Fibroblast of lung (primary cell): Measurements from ENCODE around the gene EMC6. TPM values are rescaled to one million over a fixed set of nuclear protein-coding genes. Genes with fewer than 3 reads are reported as not detected.

Experiments
- DNase-seq, 2 donors: peaks; one replicate each; pipeline versions ENCODE4 v3.0.0 to v3.0.0-alpha.2; 2010; ENCODE audit warnings: low read depth in 2 of 2
- H2AFZ ChIP-seq: 2 replicates; pipeline ENCODE4 v1.5.1; 2012; ENCODE audit warnings: low read length, control low read depth, inconsistent platforms
- H3K27ac ChIP-seq: 2 replicates; pipeline ENCODE4 v1.5.1; 2011; ENCODE audit warnings: low read length, control low read depth; ENCODE audit not compliant: insufficient read depth
- H3K27me3 ChIP-seq: 2 replicates; pipeline ENCODE4 v1.5.1; 2011; ENCODE audit warnings: mild to moderate bottlenecking, low read length; ENCODE audit not compliant: control insufficient read depth, insufficient read depth
- H3K36me3 ChIP-seq: 2 replicates; pipeline ENCODE4 v1.5.1; 2011; ENCODE audit warnings: low read length; ENCODE audit not compliant: control insufficient read depth, insufficient read depth
- H3K4me1 ChIP-seq: 2 replicates; pipeline ENCODE4 v1.5.1; 2011; ENCODE audit warnings: low read length; ENCODE audit not compliant: control insufficient read depth, insufficient read depth; ENCODE audit errors: extremely low read depth
- H3K4me2 ChIP-seq: 2 replicates; pipeline ENCODE4 v1.5.1; 2011; ENCODE audit warnings: low read length, control low read depth; ENCODE audit not compliant: insufficient read depth; ENCODE audit errors: extremely low read depth
- H3K4me3 ChIP-seq, 4 experiments: fragments of 200-600 bp in 1 of 4; sonication (generic) in 1 of 4; replicated peaks in 1 of 4; 2 replicates each; pipeline ENCODE4 v1.5.1; 2011 to 2016; ENCODE audit warnings: low read length in 4 of 4, low read depth in 3 of 4, mild to moderate bottlenecking in 3 of 4, control low read depth in 2 of 4, inconsistent platforms in 1 of 4, mixed read lengths in 1 of 4; ENCODE audit not compliant: insufficient read depth in 1 of 4; ENCODE audit errors: control extremely low read depth in 1 of 4
- H3K79me2 ChIP-seq: 2 replicates; pipeline ENCODE4 v1.5.1; 2012; ENCODE audit warnings: mild to moderate bottlenecking, low read length, inconsistent platforms; ENCODE audit not compliant: control insufficient read depth, insufficient read depth
- H3K9ac ChIP-seq: 2 replicates; pipeline ENCODE4 v1.5.1; 2011; ENCODE audit warnings: mild to moderate bottlenecking, low read length, control low read depth; ENCODE audit not compliant: insufficient read depth
- H3K9me3 ChIP-seq: 2 replicates; pipeline ENCODE4 v1.5.1; 2012; ENCODE audit warnings: low read depth, low read length; ENCODE audit not compliant: control insufficient read depth, insufficient read depth
- H4K20me1 ChIP-seq: 2 replicates; pipeline ENCODE4 v1.5.1; 2011; ENCODE audit warnings: low read length; ENCODE audit not compliant: control insufficient read depth, insufficient read depth; ENCODE audit errors: extremely low read depth
- CTCF ChIP-seq, 2 donors: IDR thresholded peaks in 1 of 2; conservative IDR thresholded peaks in 1 of 2; 1 replicate in 1 of 2; 2 replicates in 1 of 2; pipeline ENCODE4 v1.5.1; 2011 to 2012; ENCODE audit warnings: low read length in 2 of 2, control low read depth in 1 of 2, inconsistent platforms in 1 of 2, low read depth in 1 of 2, mild to moderate bottlenecking in 1 of 2
- EZH2 ChIP-seq: IDR thresholded peaks from 2 replicates; pipeline ENCODE4 v1.5.1; 2012; ENCODE audit warnings: low read length, control low read depth, mild to moderate bottlenecking; ENCODE audit errors: missing control alignments
- polyA plus RNA-seq, 2 donors: library from polyadenylated mRNA; depleted of rRNA in 1 of 2; stranded (reverse) in 1 of 2; unstranded in 1 of 2; fragments of >200 nt; gene quantifications; 2 replicates each; pipeline ENCODE4 v1.2.1, GENCODE V29; 2011 to 2012; ENCODE audit warnings: missing spikeins in 1 of 2
- total RNA-seq: library from RNA; depleted of rRNA; stranded (reverse); fragments of >200 nt; gene quantifications from 2 replicates; pipeline ENCODE4 v1.2.1, GENCODE V29; 2014

EMC6 gene
- total and polyA plus RNA-seq, 2 donors (not counting 1 experiment from before 2014, with no cell fraction given) = 15.4 to 20.6 TPM

- peak overlapping the region; percentile 61 for H3K27ac ChIP-seq
- no peaks in the 10 kb centered on the region for H4K20me1 ChIP-seq
- no peak overlapping the region for H3K4me2 ChIP-seq
- peaks cover 8% of the 10 kb centered on the region for H3K79me2 ChIP-seq
- TF ChIP-seq CTCF (conservative IDR thresholded peaks at IDR 0.05 in 1 of 2, IDR thresholded peaks at IDR 0.05 in 1 of 2; ENCODE audit: low read depth in 1 of 2, low read length in 2 of 2) = no peak
- H3K4me3 ChIP-seq = no peak overlapping the region
- DNase-seq = no peak
- peaks cover 35% of the 10 kb centered on the region for H3K36me3 ChIP-seq
- no peaks in the 10 kb centered on the region for H3K27me3 ChIP-seq
- H3K9ac ChIP-seq = no peak overlapping the region
- H3K4me1 ChIP-seq = peaks cover 13% of the 10 kb centered on the region
- no peak overlapping the region for H2AFZ ChIP-seq
- H3K9me3 ChIP-seq = no peaks in the 10 kb centered on the region
These were observed 8.2 kb upstream of the EMC6 start for GRCh38 chr17:3660311-3660891.

- Histone ChIP-seq H3K9me3 (no peaks in the 10 kb centered on the region), H3K79me2 (peaks cover 30% of the 10 kb centered on the region), H3K27ac (no peak overlapping the region), H3K4me3 (no peak overlapping the region), H3K4me2 (no peak overlapping the region), H3K4me1 (peaks cover 22% of the 10 kb centered on the region), H3K9ac (no peak overlapping the region), H2AFZ (no peak overlapping the region), H3K27me3 (no peaks in the 10 kb centered on the region), H3K36me3 (peaks cover 32% of the 10 kb centered on the region), H4K20me1 (no peaks in the 10 kb centered on the region)
- no peak for TF ChIP-seq CTCF (conservative IDR thresholded peaks at IDR 0.05 in 1 of 2, IDR thresholded peaks at IDR 0.05 in 1 of 2; ENCODE audit: low read depth in 1 of 2, low read length in 2 of 2)
- TF ChIP-seq EZH2 = no peak
- no peak for DNase-seq
These were observed 5.3 kb upstream of the EMC6 start for GRCh38 chr17:3663102-3664011.

GRCh38 chr17:3665834-3666233, 2.8 kb upstream of the EMC6 start:
- H3K79me2 ChIP-seq = peaks cover 46% of the 10 kb centered on the region
- no peak for TF ChIP-seq EZH2
- TF ChIP-seq CTCF (conservative IDR thresholded peaks at IDR 0.05 in 1 of 2, IDR thresholded peaks at IDR 0.05 in 1 of 2; ENCODE audit: low read depth in 1 of 2, low read length in 2 of 2) = no peak
- no peak for DNase-seq
- no peak overlapping the region for H3K27ac ChIP-seq
- no peak overlapping the region for H3K4me3 ChIP-seq
- H4K20me1 ChIP-seq = no peaks in the 10 kb centered on the region
- H3K27me3 ChIP-seq = no peaks in the 10 kb centered on the region
- peaks cover 11% of the 10 kb centered on the region for H3K4me1 ChIP-seq
- H3K9me3 ChIP-seq = no peaks in the 10 kb centered on the region
- no peak overlapping the region for H3K9ac ChIP-seq
- peak overlapping the region; percentile 100 for H3K4me2 ChIP-seq
- H3K36me3 ChIP-seq = peaks cover 24% of the 10 kb centered on the region
- no peak overlapping the region for H2AFZ ChIP-seq
